ENCODE measurements around the gene CABP2.

- no peak for TF ChIP-seq POLR2A (IDR thresholded peaks at IDR 0.05)
- TF ChIP-seq, protein P1, sequence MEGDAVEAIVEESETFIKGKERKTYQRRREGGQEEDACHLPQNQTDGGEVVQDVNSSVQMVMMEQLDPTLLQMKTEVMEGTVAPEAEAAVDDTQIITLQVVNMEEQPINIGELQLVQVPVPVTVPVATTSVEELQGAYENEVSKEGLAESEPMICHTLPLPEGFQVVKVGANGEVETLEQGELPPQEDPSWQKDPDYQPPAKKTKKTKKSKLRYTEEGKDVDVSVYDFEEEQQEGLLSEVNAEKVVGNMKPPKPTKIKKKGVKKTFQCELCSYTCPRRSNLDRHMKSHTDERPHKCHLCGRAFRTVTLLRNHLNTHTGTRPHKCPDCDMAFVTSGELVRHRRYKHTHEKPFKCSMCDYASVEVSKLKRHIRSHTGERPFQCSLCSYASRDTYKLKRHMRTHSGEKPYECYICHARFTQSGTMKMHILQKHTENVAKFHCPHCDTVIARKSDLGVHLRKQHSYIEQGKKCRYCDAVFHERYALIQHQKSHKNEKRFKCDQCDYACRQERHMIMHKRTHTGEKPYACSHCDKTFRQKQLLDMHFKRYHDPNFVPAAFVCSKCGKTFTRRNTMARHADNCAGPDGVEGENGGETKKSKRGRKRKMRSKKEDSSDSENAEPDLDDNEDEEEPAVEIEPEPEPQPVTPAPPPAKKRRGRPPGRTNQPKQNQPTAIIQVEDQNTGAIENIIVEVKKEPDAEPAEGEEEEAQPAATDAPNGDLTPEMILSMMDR (IDR thresholded peaks at IDR 0.05) = no peak
- TF ChIP-seq POLR2AphosphoS5 (IDR thresholded peaks at IDR 0.05) = no peak
- TF ChIP-seq EP300 (IDR thresholded peaks at IDR 0.05; ENCODE audit: low read depth) = no peak
Measured at GRCh38 chr11:67551127-67551526, 27.9 kb upstream of the CABP2 start.

All from transverse colon (tissue), 4 donors.